RPMI8226 (cell line): ENCODE data around the gene AMY2B.
"Not testable (repeated sequence)": the region's sequence is repeated elsewhere in the genome, so short reads cannot be mapped to it uniquely, and the experiment has no call there.

Experiments
- DNase-seq: peaks from one replicate; pipeline ENCODE4 v3.0.0-alpha.2; 2015

AMY2B gene

GRCh38 chr1:103571289-103571688 is at the start of gene AMY2B:
TSS of gene AMY2B (plus strand) at chr1:103571589. CDS start at chr1:103571603, 14 bp downstream.
- DNase-seq = not testable (repeated sequence)

GRCh38 chr1:103523346-103523745 is 48.0 kb upstream of the AMY2B start:
- no peak for DNase-seq

- DNase-seq = peak; percentile 29
Measured at GRCh38 chr1:103525114-103525606, 46.2 kb upstream of the AMY2B start.

GRCh38 chr1:103525607-103526507 is 45.5 kb upstream of the AMY2B start, which contains the start of gene RNPC3:
TSS of gene RNPC3 (plus strand) at chr1:103525699. CDS start at chr1:103526071, 372 bp downstream.
- DNase-seq = peak; percentile 80

GRCh38 chr1:103527331-103527730 is 44.1 kb upstream of the AMY2B start:
- no peak for DNase-seq

- DNase-seq = no peak
Measured at GRCh38 chr1:103529746-103530145, 41.6 kb upstream of the AMY2B start.

- no peak for DNase-seq
Measured at GRCh38 chr1:103538226-103538625, 33.2 kb upstream of the AMY2B start.

GRCh38 chr1:103541431-103541830 is 30.0 kb upstream of the AMY2B start:
- DNase-seq = no peak

GRCh38 chr1:103546496-103546895 is 24.9 kb upstream of the AMY2B start:
- no peak for DNase-seq

- no peak for DNase-seq
Measured at GRCh38 chr1:103547840-103548239, 23.5 kb upstream of the AMY2B start.

GRCh38 chr1:103560427-103560826 is 11.0 kb upstream of the AMY2B start:
- DNase-seq = no peak

- DNase-seq = not testable (repeated sequence)
Measured at GRCh38 chr1:103561124-103561523, 10.3 kb upstream of the AMY2B start.

- peak; percentile 27 for DNase-seq
Measured at GRCh38 chr1:103561643-103562395, 9.6 kb upstream of the AMY2B start.

- DNase-seq = no peak
Measured at GRCh38 chr1:103563056-103563455, 8.3 kb upstream of the AMY2B start.

- no peak for DNase-seq
Measured at GRCh38 chr1:103569493-103569892, 1.9 kb upstream of the AMY2B start.

- no peak for DNase-seq
Measured at GRCh38 chr1:103576065-103576464, 4.7 kb downstream of the AMY2B start.

- not testable (repeated sequence) for DNase-seq
Measured at GRCh38 chr1:103576784-103577183, 5.4 kb downstream of the AMY2B start.

- DNase-seq = no peak
Measured at GRCh38 chr1:103582464-103582863, 11.1 kb downstream of the AMY2B start.

GRCh38 chr1:103583887-103584286 is 12.5 kb downstream of the AMY2B start:
- no peak for DNase-seq

GRCh38 chr1:103584537-103584936 is 13.1 kb downstream of the AMY2B start:
- no peak for DNase-seq

GRCh38 chr1:103602740-103603139 is 31.4 kb downstream of the AMY2B start:
- DNase-seq = not testable (repeated sequence)

- DNase-seq = no peak
Measured at GRCh38 chr1:103616362-103616761, 45.0 kb downstream of the AMY2B start.

GRCh38 chr1:103616994-103617477 is 45.6 kb downstream of the AMY2B start, which contains the start of gene AMY2A:
TSS of gene AMY2A (plus strand) at chr1:103617427. CDS start at chr1:103617441, 14 bp downstream.
- DNase-seq = not testable (repeated sequence)
